G401.6 (cell line): Measurements from ENCODE around the gene RBM25.
"Not testable (repeated sequence)": the region's sequence is repeated elsewhere in the genome, so short reads cannot be mapped to it uniquely, and the experiment has no call there.

Experiments
- FAIRE-seq: peaks from 2 replicates; lab custom pipeline; 2012; peaks lifted over from hg19 to GRCh38; lab: Jason Lieb, UNC

The RBM25 gene

GRCh38 chr14:73169855-73170254 is 111.5 kb downstream of the RBM25 start:
- FAIRE-seq, result not testable (repeated sequence)

DNA sequence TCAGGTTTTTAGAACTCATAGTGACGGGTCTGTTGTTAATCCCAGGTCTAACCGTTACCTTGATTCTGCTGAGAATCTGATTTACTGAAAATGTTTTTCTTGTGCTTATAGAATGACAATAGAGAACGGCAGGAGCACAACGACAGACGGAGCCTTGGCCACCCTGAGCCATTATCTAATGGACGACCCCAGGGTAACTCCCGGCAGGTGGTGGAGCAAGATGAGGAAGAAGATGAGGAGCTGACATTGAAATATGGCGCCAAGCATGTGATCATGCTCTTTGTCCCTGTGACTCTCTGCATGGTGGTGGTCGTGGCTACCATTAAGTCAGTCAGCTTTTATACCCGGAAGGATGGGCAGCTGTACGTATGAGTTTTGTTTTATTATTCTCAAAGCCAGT is 112.4 kb downstream of the RBM25 start:
- no peak for FAIRE-seq

DNA sequence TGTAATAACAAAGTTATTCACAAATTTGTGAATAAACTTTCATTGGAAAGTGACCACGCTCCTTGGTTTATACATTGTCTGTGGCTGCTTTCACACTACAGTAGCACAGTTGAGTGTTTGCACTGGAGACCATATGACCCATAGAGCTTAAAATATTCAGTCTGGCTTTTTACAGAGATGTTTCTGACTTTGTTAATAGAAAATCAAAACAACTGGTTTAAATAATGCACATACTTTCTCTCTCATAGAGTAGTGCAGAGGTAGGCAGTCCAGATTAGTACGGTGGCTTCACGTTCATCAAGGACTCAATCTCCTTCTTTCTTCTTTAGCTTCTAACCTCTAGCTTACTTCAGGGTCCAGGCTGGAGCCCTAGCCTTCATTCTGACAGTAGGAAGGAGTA is 114.2 kb downstream of the RBM25 start:
- FAIRE-seq, result no peak

DNA sequence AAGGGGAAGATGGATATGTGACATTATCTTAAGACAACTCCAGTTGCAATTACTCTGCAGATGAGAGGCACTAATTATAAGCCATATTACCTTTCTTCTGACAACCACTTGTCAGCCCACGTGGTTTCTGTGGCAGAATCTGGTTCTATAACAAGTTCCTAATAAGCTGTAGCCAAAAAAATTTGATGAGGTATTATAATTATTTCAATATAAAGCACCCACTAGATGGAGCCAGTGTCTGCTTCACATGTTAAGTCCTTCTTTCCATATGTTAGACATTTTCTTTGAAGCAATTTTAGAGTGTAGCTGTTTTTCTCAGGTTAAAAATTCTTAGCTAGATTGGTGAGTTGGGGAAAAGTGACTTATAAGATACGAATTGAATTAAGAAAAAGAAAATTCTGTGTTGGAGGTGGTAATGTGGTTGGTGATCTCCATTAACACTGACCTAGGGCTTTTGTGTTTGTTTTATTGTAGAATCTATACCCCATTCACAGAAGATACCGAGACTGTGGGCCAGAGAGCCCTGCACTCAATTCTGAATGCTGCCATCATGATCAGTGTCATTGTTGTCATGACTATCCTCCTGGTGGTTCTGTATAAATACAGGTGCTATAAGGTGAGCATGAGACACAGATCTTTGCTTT is 114.9 kb downstream of the RBM25 start:
- peak; percentile 64 for FAIRE-seq
